Ovary (tissue), 3 donors: ENCODE results near the gene C3orf18.

Source experiments
- EP300 ChIP-seq: sonication (generic); formaldehyde crosslinking; IDR thresholded peaks from one replicate; pipeline ENCODE4 v1.6.1; 2017; ENCODE audit warnings: antibody characterized with exemption
- POLR2A ChIP-seq: fragments of 450-650 bp; IDR thresholded peaks from one replicate; pipeline ENCODE4 v1.6.1; 2017; ENCODE audit warnings: antibody characterized with exemption, mild to moderate bottlenecking, moderate library complexity
- TF ChIP-seq, protein P1 (sequence below), 3 donors: fragments of 450-650 bp in 2 of 3; fragments of 200-600 bp in 1 of 3; IDR thresholded peaks; one replicate each; pipeline versions ENCODE4 v1.5.1 to v1.8.0; 2016 to 2022; ENCODE audit warnings: antibody characterized with exemption in 3 of 3, mild to moderate bottlenecking in 1 of 3
- donor health status: DM: no; HTN: no; CAD: no.

DNA sequence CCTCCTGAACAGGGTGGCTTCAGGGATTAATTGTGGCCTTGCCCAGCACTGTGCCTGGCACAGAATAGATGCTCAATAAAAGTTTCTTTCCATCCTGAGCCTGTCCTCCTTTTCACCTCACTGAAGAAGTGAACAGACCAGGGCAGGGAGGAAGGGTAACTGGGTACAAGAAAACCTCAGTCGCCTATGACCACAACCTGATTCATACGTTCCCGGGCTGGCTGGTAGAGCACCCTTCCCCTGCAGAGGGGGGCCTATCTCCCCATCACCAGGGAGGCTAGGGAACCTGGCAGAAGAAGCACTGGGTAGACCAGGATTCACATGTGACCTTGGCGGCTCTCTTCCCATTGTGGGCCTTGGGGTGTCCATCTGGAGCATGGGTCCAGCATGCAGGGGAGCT is 36.3 kb downstream of the C3orf18 start:
- TF ChIP-seq POLR2A, result no peak
- TF ChIP-seq, protein P1, sequence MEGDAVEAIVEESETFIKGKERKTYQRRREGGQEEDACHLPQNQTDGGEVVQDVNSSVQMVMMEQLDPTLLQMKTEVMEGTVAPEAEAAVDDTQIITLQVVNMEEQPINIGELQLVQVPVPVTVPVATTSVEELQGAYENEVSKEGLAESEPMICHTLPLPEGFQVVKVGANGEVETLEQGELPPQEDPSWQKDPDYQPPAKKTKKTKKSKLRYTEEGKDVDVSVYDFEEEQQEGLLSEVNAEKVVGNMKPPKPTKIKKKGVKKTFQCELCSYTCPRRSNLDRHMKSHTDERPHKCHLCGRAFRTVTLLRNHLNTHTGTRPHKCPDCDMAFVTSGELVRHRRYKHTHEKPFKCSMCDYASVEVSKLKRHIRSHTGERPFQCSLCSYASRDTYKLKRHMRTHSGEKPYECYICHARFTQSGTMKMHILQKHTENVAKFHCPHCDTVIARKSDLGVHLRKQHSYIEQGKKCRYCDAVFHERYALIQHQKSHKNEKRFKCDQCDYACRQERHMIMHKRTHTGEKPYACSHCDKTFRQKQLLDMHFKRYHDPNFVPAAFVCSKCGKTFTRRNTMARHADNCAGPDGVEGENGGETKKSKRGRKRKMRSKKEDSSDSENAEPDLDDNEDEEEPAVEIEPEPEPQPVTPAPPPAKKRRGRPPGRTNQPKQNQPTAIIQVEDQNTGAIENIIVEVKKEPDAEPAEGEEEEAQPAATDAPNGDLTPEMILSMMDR (IDR thresholded peaks at IDR 0.05), result no peak
- no peak for TF ChIP-seq EP300
